Aorta (tissue), 5 donors: Measurements from ENCODE around the gene NOB1. TPM values are rescaled to one million over a fixed set of nuclear protein-coding genes. Genes with fewer than 3 reads are reported as not detected.

Experiments used
- ATAC-seq: fragments of 200-7000 bp; cut with Tn5 transposase; one replicate; pipeline ENCODE4 v1.9.1; 2022; ENCODE audit warnings: moderate library complexity; ENCODE audit not compliant: low FRiP score
- DNase-seq, 2 donors: peaks; one replicate each; pipeline ENCODE4 v3.0.0-alpha.2; 2020
- H3K27ac ChIP-seq, 2 donors: one replicate each; pipeline ENCODE4 v1.5.1; 2013; ENCODE audit warnings: low read length in 2 of 2, mild to moderate bottlenecking in 2 of 2, moderate library complexity in 2 of 2, control low read depth in 1 of 2, inconsistent platforms in 1 of 2, low read depth in 1 of 2
- H3K27me3 ChIP-seq, 2 donors: one replicate each; pipeline ENCODE4 v1.6.1; 2013; ENCODE audit warnings: control low read depth in 1 of 2, low read length in 1 of 2, mild to moderate bottlenecking in 1 of 2, moderate library complexity in 1 of 2; ENCODE audit not compliant: insufficient read depth in 2 of 2, control insufficient read depth in 1 of 2
- H3K36me3 ChIP-seq, 2 donors: one replicate each; pipeline ENCODE4 v1.6.1; 2013; ENCODE audit warnings: control low read depth in 1 of 2, low read length in 1 of 2, mild to moderate bottlenecking in 1 of 2; ENCODE audit not compliant: insufficient read depth in 2 of 2, control insufficient read depth in 1 of 2
- H3K4me1 ChIP-seq, 2 donors: one replicate each; pipeline ENCODE4 v1.6.1; 2013; ENCODE audit warnings: low read length in 2 of 2, control low read depth in 1 of 2, mild to moderate bottlenecking in 1 of 2, moderate library complexity in 1 of 2; ENCODE audit not compliant: insufficient read depth in 2 of 2, control insufficient read depth in 1 of 2
- H3K4me3 ChIP-seq, 2 donors: one replicate each; pipeline ENCODE4 v1.5.1; 2013; ENCODE audit warnings: low read length in 2 of 2, control low read depth in 1 of 2, mild to moderate bottlenecking in 1 of 2
- H3K9me3 ChIP-seq: one replicate; pipeline ENCODE4 v1.6.1; 2013; ENCODE audit warnings: mild to moderate bottlenecking, low read length; ENCODE audit not compliant: control insufficient read depth
- WGBS, 2 donors: extraction: QIAGEN DNeasy Blood & Tissue Kit; methylation state at CpG; one replicate each; pipeline ENCODE4 v1.1.7; 2013; 5-methylcytosine and 5-hydroxymethylcytosine counted together
- intact Hi-C, 2 donors: fragments of 100-400 bp; cut with DNase I; formaldehyde crosslinking; loops; one replicate each; pipeline versions ENCODE4 v1.14.2 to v1.15.0; 2022
- polyA plus RNA-seq, 2 donors: library from polyadenylated mRNA; stranded (reverse); fragments of 200-250 nt; gene quantifications; one replicate each; pipeline ENCODE4 v1.2.3, GENCODE V29; 2013
- total RNA-seq, 2 donors: library from RNA; stranded (reverse); fragmentation: NEBNext Ultra II Directional; extraction: Animal tissue kit (Norgen Biotek cat#: 25700); gene quantifications; one replicate each; pipeline ENCODE4 v1.2.1, GENCODE V29; 2021
- donor health status: healthy with polysubstance abuse.
- donor health status: Bipolar disorder and iron deficiency.
- donor health status: DM: no; HTN: no; CAD: no.
- donor health status: DM: no; HTN: no; CAD: no.
- donor health status: DM: yes; HTN: yes; CAD: no.

NOB1 gene
- total and polyA plus RNA-seq, 4 donors: 29.4 to 38.7 (median 31.5) TPM

- no peak for DNase-seq
- Histone ChIP-seq H3K27me3 (no peaks in the 10 kb centered on the region), H3K36me3 (peaks cover 0 to 2% of the 10 kb centered on the region in 2 donors), H3K27ac (no peak overlapping the region), H3K4me3 (no peak overlapping the region), H3K4me1 (no peaks in the 10 kb centered on the region), H3K9me3 (no peaks in the 10 kb centered on the region)
- peak; percentile 72 for ATAC-seq
- intact Hi-C loops: no loop called here
- 76 to 79% methylated on average over 1 of the region's 1 CpG for WGBS, 2 donors
Observed at GRCh38 chr16:69706256-69706974, 48.3 kb downstream of the NOB1 start.

- no peak for ATAC-seq
- 75 to 83% methylated on average over 2 of the region's 2 CpGs for WGBS, 2 donors
- intact Hi-C loops: no loop called here
- DNase-seq: no peak
- no peaks in the 10 kb centered on the region for H3K9me3 ChIP-seq
- H3K4me1 ChIP-seq: no peaks in the 10 kb centered on the region
- H3K4me3 ChIP-seq: no peak overlapping the region
- H3K36me3 ChIP-seq: peaks cover 0 to 2% of the 10 kb centered on the region in 2 donors
- no peak overlapping the region for H3K27ac ChIP-seq
- no peaks in the 10 kb centered on the region for H3K27me3 ChIP-seq
Observed at GRCh38 chr16:69703638-69704037, 51.1 kb downstream of the NOB1 start.

GRCh38 chr16:69701866-69702265, 52.9 kb downstream of the NOB1 start:
- no peak overlapping the region for H3K27ac ChIP-seq
- no peaks in the 10 kb centered on the region for H3K4me1 ChIP-seq
- no peak for DNase-seq
- whole genome bisulfite sequencing, 2 donors: 84 to 86% methylated on average over 2 of the region's 2 CpGs
- no peak overlapping the region for H3K4me3 ChIP-seq
- intact Hi-C loops: no loop called here
- no peaks in the 10 kb centered on the region for H3K27me3 ChIP-seq
- ATAC-seq: no peak
- H3K9me3 ChIP-seq: no peaks in the 10 kb centered on the region
- H3K36me3 ChIP-seq: no peaks in the 10 kb centered on the region

DNA sequence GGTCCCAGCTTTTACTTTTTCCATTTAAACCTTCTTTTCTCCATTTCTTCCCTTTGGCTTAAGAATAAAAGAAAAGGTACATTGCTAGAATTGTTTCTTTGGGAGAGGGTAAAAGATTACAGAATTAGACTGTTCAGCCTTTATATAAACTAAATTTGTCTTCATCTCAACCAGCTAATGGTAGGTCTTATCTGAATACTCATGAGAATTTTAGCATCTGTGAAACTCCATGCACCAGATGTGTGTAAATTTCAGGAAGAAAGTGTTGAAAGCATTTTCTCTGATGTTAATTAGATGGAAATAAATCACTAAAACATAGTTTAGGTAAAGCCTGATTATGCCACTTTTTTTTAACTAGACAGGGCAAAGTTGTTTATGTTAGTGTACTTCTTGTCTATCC, 53.3 kb downstream of the NOB1 start:
- H3K36me3 ChIP-seq: no peaks in the 10 kb centered on the region
- H3K4me1 ChIP-seq: no peaks in the 10 kb centered on the region
- H3K4me3 ChIP-seq: no peak overlapping the region
- no peak overlapping the region for H3K27ac ChIP-seq
- DNase-seq: no peak
- H3K9me3 ChIP-seq: no peaks in the 10 kb centered on the region
- no peak for ATAC-seq
- no peaks in the 10 kb centered on the region for H3K27me3 ChIP-seq
- intact Hi-C loops: no loop called here

- Histone ChIP-seq H3K36me3 (no peaks in the 10 kb centered on the region), H3K27ac (no peak overlapping the region), H3K4me1 (no peaks in the 10 kb centered on the region), H3K4me3 (no peak overlapping the region), H3K9me3 (no peaks in the 10 kb centered on the region), H3K27me3 (no peaks in the 10 kb centered on the region)
- intact Hi-C loops: no loop called here
- DNase-seq: no peak
- WGBS, 2 donors: 90 to 95% methylated on average over 1 of the region's 1 CpG
- ATAC-seq: no peak
Observed at GRCh38 chr16:69699915-69700314, 54.8 kb downstream of the NOB1 start.

- 88 to 90% methylated on average over 3 of the region's 3 CpGs for WGBS, 2 donors
- DNase-seq (no peak), ATAC-seq (no peak)
- Histone ChIP-seq H3K4me1 (no peaks in the 10 kb centered on the region), H3K27ac (no peak overlapping the region), H3K36me3 (peaks cover 2 to 4% of the 10 kb centered on the region in 2 donors), H3K4me3 (no peak overlapping the region), H3K27me3 (no peaks in the 10 kb centered on the region), H3K9me3 (no peaks in the 10 kb centered on the region)
- intact Hi-C loops: no loop called here
Observed at GRCh38 chr16:69698404-69698803, 56.3 kb downstream of the NOB1 start.

DNA sequence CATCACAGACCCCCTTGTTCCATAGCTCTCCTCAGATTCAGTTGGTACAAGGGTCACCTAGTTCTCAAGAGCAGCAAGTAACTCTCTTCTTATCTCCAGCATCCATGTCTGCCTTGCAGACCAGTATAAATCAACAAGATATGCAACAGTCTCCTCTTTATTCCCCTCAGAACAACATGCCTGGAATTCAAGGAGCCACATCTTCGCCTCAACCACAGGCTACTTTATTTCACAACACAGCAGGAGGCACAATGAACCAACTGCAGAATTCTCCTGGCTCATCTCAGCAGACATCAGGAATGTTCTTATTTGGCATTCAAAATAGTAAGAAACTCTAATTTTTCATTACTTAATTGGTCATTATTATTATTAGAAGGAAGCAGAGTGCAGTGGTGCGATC, 60.8 kb downstream of the NOB1 start:
- ATAC-seq: no peak
- Histone ChIP-seq H3K4me1 (no peaks in the 10 kb centered on the region), H3K4me3 (no peak overlapping the region), H3K9me3 (no peaks in the 10 kb centered on the region), H3K27me3 (no peaks in the 10 kb centered on the region), H3K36me3 (peaks cover 11 to 14% of the 10 kb centered on the region in 2 donors), H3K27ac (no peak overlapping the region)
- DNase-seq: no peak
- intact Hi-C loops: no loop called here
- 99 to 100% methylated on average over 2 of the region's 2 CpGs for WGBS, 2 donors

GRCh38 chr16:69691980-69692911, 62.5 kb downstream of the NOB1 start:
- Histone ChIP-seq H3K27me3 (no peaks in the 10 kb centered on the region), H3K36me3 (peaks cover 11 to 14% of the 10 kb centered on the region in 2 donors), H3K9me3 (no peaks in the 10 kb centered on the region), H3K27ac (no peak overlapping the region), H3K4me1 (no peaks in the 10 kb centered on the region), H3K4me3 (no peak overlapping the region)
- 70 to 78% methylated on average over 4 of the region's 4 CpGs for WGBS, 2 donors
- intact Hi-C loops: no loop called here
- DNase-seq (no peak), ATAC-seq (no peak)
